HEK293 (cell line): Measurements from ENCODE around the gene MPZL1.

Experiments
- CTCF ChIA-PET: fragments of 350-600 bp; formaldehyde crosslinking; extraction: SDS; loops from one replicate; lab custom pipeline; 2021; ENCODE audit warnings: antibody characterized with exemption; lab: Yijun Ruan, JAX
- POLR2A ChIA-PET: fragments of 300-600 bp; formaldehyde crosslinking; extraction: SDS; loops from one replicate; lab custom pipeline; 2020; ENCODE audit warnings: antibody characterized with exemption, inconsistent platforms; lab: Yijun Ruan, JAX
- H3K27ac ChIP-seq: fragments of 200-500 bp; sonication (Bioruptor generic); 2 replicates; pipeline ENCODE4 v1.5.1; 2014; ENCODE audit warnings: low read depth, low read length, control low read depth, inconsistent platforms; ENCODE audit errors: extremely low read depth
- H3K36me3 ChIP-seq, 2 experiments: fragments of 200-500 bp in 1 of 2; sonication (Bioruptor generic) in 1 of 2; 1 replicate in 1 of 2; 2 replicates in 1 of 2; pipeline ENCODE4 v1.5.1; 2014 to 2017; ENCODE audit warnings: inconsistent platforms in 2 of 2, low read length in 2 of 2; ENCODE audit not compliant: control insufficient read depth in 2 of 2, insufficient read depth in 1 of 2
- H3K4me1 ChIP-seq: fragments of 200-500 bp; sonication (Bioruptor generic); 2 replicates; pipeline ENCODE4 v1.5.1; 2014; ENCODE audit warnings: mild to moderate bottlenecking, low read length, inconsistent platforms; ENCODE audit not compliant: control insufficient read depth, insufficient read depth
- H3K4me3 ChIP-seq: 2 replicates; pipeline ENCODE4 v1.5.1; 2011; ENCODE audit warnings: low read depth, mild to moderate bottlenecking, control low read depth, low read length, moderate library complexity
- H3K9me3 ChIP-seq: fragments of 200-500 bp; sonication (Bioruptor generic); 2 replicates; pipeline ENCODE4 v1.5.1; 2014; ENCODE audit warnings: low read depth, low read length, inconsistent platforms; ENCODE audit not compliant: control insufficient read depth, insufficient read depth
- BCL11A ChIP-seq: fragments of 450-650 bp; formaldehyde crosslinking; IDR thresholded peaks from 2 replicates; pipeline ENCODE4 v1.5.1; 2016; ENCODE audit warnings: low read depth, missing biosample characterization, missing genetic modification characterization
- GLIS1 ChIP-seq: fragments of 450-650 bp; formaldehyde crosslinking; IDR thresholded peaks from 2 replicates; pipeline ENCODE4 v1.5.1; 2016; ENCODE audit warnings: missing biosample characterization, missing genetic modification characterization
- HOXA7 ChIP-seq: sonication (generic); formaldehyde crosslinking; IDR thresholded peaks from 2 replicates; pipeline ENCODE4 v1.8.1; 2022; ENCODE audit warnings: missing genetic modification reagents, borderline replicate concordance
- SCRT2 ChIP-seq: fragments of 450-650 bp; formaldehyde crosslinking; IDR thresholded peaks from 2 replicates; pipeline ENCODE4 v1.5.1; 2016; ENCODE audit warnings: missing biosample characterization, missing genetic modification characterization
- SP2 ChIP-seq: fragments of 450-650 bp; formaldehyde crosslinking; IDR thresholded peaks from 2 replicates; pipeline ENCODE4 v1.5.1; 2016; ENCODE audit warnings: missing biosample characterization, missing genetic modification characterization
- SP3 ChIP-seq: fragments of 450-650 bp; formaldehyde crosslinking; IDR thresholded peaks from 2 replicates; pipeline ENCODE4 v1.5.1; 2016; ENCODE audit warnings: missing biosample characterization, missing genetic modification characterization
- WT1 ChIP-seq: fragments of 450-650 bp; formaldehyde crosslinking; IDR thresholded peaks from 2 replicates; pipeline ENCODE4 v1.5.1; 2016; ENCODE audit warnings: missing biosample characterization, missing genetic modification characterization
- ZBTB48 ChIP-seq: fragments of 450-650 bp; formaldehyde crosslinking; IDR thresholded peaks from 2 replicates; pipeline ENCODE4 v1.5.1; 2016; ENCODE audit warnings: missing biosample characterization, missing genetic modification characterization
- ZBTB7A ChIP-seq: fragments of 450-650 bp; formaldehyde crosslinking; IDR thresholded peaks from 2 replicates; pipeline ENCODE4 v1.5.1; 2016; ENCODE audit warnings: low read depth, missing biosample characterization, missing genetic modification characterization
- ZEB2 ChIP-seq: fragments of 450-650 bp; formaldehyde crosslinking; IDR thresholded peaks from 2 replicates; pipeline ENCODE4 v1.5.1; 2016; ENCODE audit warnings: missing biosample characterization, missing genetic modification characterization
- ZFP69B ChIP-seq: fragments of 450-650 bp; formaldehyde crosslinking; IDR thresholded peaks from 2 replicates; pipeline ENCODE4 v1.5.1; 2016; ENCODE audit warnings: missing biosample characterization, missing genetic modification characterization
- ZNF155 ChIP-seq: fragments of 450-650 bp; formaldehyde crosslinking; IDR thresholded peaks from 2 replicates; pipeline ENCODE4 v1.5.1; 2016; ENCODE audit warnings: missing biosample characterization, missing genetic modification characterization
- ZNF335 ChIP-seq: fragments of 450-650 bp; formaldehyde crosslinking; conservative IDR thresholded peaks from 2 replicates; pipeline ENCODE4 v1.5.1; 2016; ENCODE audit warnings: missing biosample characterization, missing genetic modification characterization
- ZNF416 ChIP-seq: fragments of 450-650 bp; formaldehyde crosslinking; IDR thresholded peaks from 2 replicates; pipeline ENCODE4 v1.5.1; 2016; ENCODE audit warnings: missing biosample characterization, missing genetic modification characterization
- ZNF501 ChIP-seq: fragments of 450-650 bp; formaldehyde crosslinking; IDR thresholded peaks from 2 replicates; pipeline ENCODE4 v1.5.1; 2016; ENCODE audit warnings: missing biosample characterization, missing genetic modification characterization
- ZNF561 ChIP-seq: fragments of 450-650 bp; IDR thresholded peaks from 2 replicates; pipeline ENCODE4 v1.5.1; 2018; ENCODE audit warnings: missing biosample characterization, missing genetic modification characterization, borderline replicate concordance
- ZNF621 ChIP-seq: fragments of 450-650 bp; formaldehyde crosslinking; IDR thresholded peaks from 2 replicates; pipeline ENCODE4 v1.5.1; 2017; ENCODE audit warnings: missing biosample characterization, missing genetic modification characterization
- ZNF624 ChIP-seq: fragments of 450-650 bp; formaldehyde crosslinking; IDR thresholded peaks from 2 replicates; pipeline ENCODE4 v1.5.1; 2017; ENCODE audit warnings: missing biosample characterization, missing genetic modification characterization
- ZNF660 ChIP-seq: fragments of 450-650 bp; IDR thresholded peaks from 2 replicates; pipeline ENCODE4 v1.5.1; 2018; ENCODE audit warnings: missing biosample characterization, mild to moderate bottlenecking, missing genetic modification characterization
- ZNF785 ChIP-seq: fragments of 450-650 bp; formaldehyde crosslinking; IDR thresholded peaks from 2 replicates; pipeline ENCODE4 v1.5.1; 2016; ENCODE audit warnings: missing biosample characterization, missing genetic modification characterization
- ZNF791 ChIP-seq: fragments of 450-650 bp; formaldehyde crosslinking; IDR thresholded peaks from 2 replicates; pipeline ENCODE4 v1.5.1; 2016; ENCODE audit warnings: missing biosample characterization, missing genetic modification characterization
- ZNF843 ChIP-seq: fragments of 450-650 bp; formaldehyde crosslinking; IDR thresholded peaks from 2 replicates; pipeline ENCODE4 v1.5.1; 2016; ENCODE audit warnings: missing biosample characterization, missing genetic modification characterization
- ZXDB ChIP-seq: fragments of 450-650 bp; formaldehyde crosslinking; IDR thresholded peaks from 2 replicates; pipeline ENCODE4 v1.5.1; 2016; ENCODE audit warnings: missing biosample characterization, missing genetic modification characterization
- TF ChIP-seq, protein P1 (sequence below): fragments of 450-650 bp; formaldehyde crosslinking; conservative IDR thresholded peaks from 2 replicates; pipeline ENCODE4 v1.5.1; 2016; ENCODE audit warnings: low read depth, missing biosample characterization, missing genetic modification characterization
- TF ChIP-seq, protein P2 (sequence below): fragments of 450-650 bp; formaldehyde crosslinking; IDR thresholded peaks from 2 replicates; pipeline ENCODE4 v1.5.1; 2016; ENCODE audit warnings: missing biosample characterization, missing genetic modification characterization, low read depth
- TF ChIP-seq, protein P3 (sequence below): fragments of 450-650 bp; formaldehyde crosslinking; IDR thresholded peaks from 2 replicates; pipeline ENCODE4 v1.5.1; 2016; ENCODE audit warnings: missing biosample characterization, missing genetic modification characterization
- TF ChIP-seq, protein P4 (sequence below): sonication (generic); formaldehyde crosslinking; IDR thresholded peaks from 2 replicates; pipeline ENCODE4 v1.8.1; 2022; ENCODE audit warnings: mild to moderate bottlenecking, moderate library complexity, missing genetic modification reagents
- TF ChIP-seq, protein P5 (sequence below): fragments of 450-650 bp; formaldehyde crosslinking; IDR thresholded peaks from 2 replicates; pipeline ENCODE4 v1.5.1; 2016; ENCODE audit warnings: missing biosample characterization, missing genetic modification characterization
- TF ChIP-seq, protein P6 (sequence below): fragments of 450-650 bp; formaldehyde crosslinking; IDR thresholded peaks from 2 replicates; pipeline ENCODE4 v1.5.1; 2016; ENCODE audit warnings: missing biosample characterization, missing genetic modification characterization

The MPZL1 gene

DNA sequence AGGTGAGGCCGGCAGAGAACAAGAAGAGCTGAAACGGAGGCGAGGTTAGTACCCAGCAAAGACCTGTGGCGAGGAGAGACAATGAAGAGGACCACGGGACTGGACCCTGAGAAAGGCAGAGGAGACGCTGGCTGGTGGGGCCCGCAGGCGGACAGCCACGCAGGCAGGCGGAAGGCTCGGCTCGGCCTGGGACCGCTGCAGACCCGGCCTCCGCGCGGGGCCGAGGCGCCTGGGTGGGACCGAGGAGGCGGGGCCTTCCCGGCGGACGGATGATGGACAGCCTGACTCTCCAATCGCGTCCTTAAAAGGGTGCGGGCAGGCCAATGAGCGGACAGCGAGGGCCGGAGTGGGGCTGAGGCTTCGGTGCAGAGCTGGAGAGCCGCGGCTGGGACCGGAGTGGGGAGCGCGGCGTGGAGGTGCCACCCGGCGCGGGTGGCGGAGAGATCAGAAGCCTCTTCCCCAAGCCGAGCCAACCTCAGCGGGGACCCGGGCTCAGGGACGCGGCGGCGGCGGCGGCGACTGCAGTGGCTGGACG lies at the start of gene MPZL1:
Gene MPZL1 (plus strand): TSS at position 366 of the 535 bp plus-strand sequence. CDS start 170 bp downstream, outside the sequence.
- ChIA-PET CTCF (interaction anchor here (1.0 kb wide), 1 partner anchor 361 kb away, joined by 4 read pairs; no protein-coding TSS in a partner anchor), POLR2A (interaction anchor here (0.5 to 1.0 kb wide), 5 partner anchors 41 to 415 kb away, joined by 3 read pairs; partner anchors contain the start of genes CREG1 and GPR161)
- no peaks in the 10 kb centered on the region for H3K9me3 ChIP-seq
- peak within 1 kb of the TSS; percentile 90 for H3K4me3 ChIP-seq
- H3K27ac ChIP-seq: peak within 1 kb of the TSS; percentile 73
- H3K4me1 ChIP-seq: peaks cover 5% of the 10 kb centered on the region
- H3K36me3 ChIP-seq: no peaks in the 10 kb centered on the region
- TF ChIP-seq, protein P1, sequence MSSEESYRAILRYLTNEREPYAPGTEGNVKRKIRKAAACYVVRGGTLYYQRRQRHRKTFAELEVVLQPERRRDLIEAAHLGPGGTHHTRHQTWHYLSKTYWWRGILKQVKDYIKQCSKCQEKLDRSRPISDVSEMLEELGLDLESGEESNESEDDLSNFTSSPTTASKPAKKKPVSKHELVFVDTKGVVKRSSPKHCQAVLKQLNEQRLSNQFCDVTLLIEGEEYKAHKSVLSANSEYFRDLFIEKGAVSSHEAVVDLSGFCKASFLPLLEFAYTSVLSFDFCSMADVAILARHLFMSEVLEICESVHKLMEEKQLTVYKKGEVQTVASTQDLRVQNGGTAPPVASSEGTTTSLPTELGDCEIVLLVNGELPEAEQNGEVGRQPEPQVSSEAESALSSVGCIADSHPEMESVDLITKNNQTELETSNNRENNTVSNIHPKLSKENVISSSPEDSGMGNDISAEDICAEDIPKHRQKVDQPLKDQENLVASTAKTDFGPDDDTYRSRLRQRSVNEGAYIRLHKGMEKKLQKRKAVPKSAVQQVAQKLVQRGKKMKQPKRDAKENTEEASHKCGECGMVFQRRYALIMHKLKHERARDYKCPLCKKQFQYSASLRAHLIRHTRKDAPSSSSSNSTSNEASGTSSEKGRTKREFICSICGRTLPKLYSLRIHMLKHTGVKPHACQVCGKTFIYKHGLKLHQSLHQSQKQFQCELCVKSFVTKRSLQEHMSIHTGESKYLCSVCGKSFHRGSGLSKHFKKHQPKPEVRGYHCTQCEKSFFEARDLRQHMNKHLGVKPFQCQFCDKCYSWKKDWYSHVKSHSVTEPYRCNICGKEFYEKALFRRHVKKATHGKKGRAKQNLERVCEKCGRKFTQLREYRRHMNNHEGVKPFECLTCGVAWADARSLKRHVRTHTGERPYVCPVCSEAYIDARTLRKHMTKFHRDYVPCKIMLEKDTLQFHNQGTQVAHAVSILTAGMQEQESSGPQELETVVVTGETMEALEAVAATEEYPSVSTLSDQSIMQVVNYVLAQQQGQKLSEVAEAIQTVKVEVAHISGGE (tag by site-specific recombination): peak; percentile 45
- TF ChIP-seq ZNF335 (tag by site-specific recombination) (peak; percentile 50; the same call in 1 of the 2 replicates), WT1 (no peak), ZNF791 (tag by site-specific recombination) (no peak), ZNF416 (tag by site-specific recombination) (no peak), ZNF501 (tag by site-specific recombination) (peak; percentile 11; the same call in 1 of the 2 replicates), ZBTB7A (tag by site-specific recombination) (no peak), HOXA7 (CRISPR knock-in tag) (no peak), ZNF561 (tag by site-specific recombination) (0 out of 2 replicates have a peak, but pooled peaks have one; percentile 9), ZNF843 (tag by site-specific recombination) (no peak), ZNF621 (tag by site-specific recombination) (no peak), ZNF785 (tag by site-specific recombination) (peak; percentile 13; the same call in 1 of the 2 replicates), ZNF155 (tag by site-specific recombination) (no peak), ZNF624 (tag by site-specific recombination) (no peak), GLIS1 (tag by site-specific recombination) (0 out of 2 replicates have a peak, but pooled peaks have one; percentile 23), SP2 (tag by site-specific recombination) (peak; percentile 97), SP3 (tag by site-specific recombination) (peak; percentile 69), ZFP69B (peak; percentile 99), ZXDB (tag by site-specific recombination) (0 out of 2 replicates have a peak, but pooled peaks have one; percentile 50), ZBTB48 (no peak), SCRT2 (tag by site-specific recombination) (0 out of 2 replicates have a peak, but pooled peaks have one; percentile 32), ZEB2 (peak; percentile 28; the same call in 1 of the 2 replicates), ZNF660 (tag by site-specific recombination) (no peak), BCL11A (tag by site-specific recombination) (no peak)
- TF ChIP-seq, protein P2, sequence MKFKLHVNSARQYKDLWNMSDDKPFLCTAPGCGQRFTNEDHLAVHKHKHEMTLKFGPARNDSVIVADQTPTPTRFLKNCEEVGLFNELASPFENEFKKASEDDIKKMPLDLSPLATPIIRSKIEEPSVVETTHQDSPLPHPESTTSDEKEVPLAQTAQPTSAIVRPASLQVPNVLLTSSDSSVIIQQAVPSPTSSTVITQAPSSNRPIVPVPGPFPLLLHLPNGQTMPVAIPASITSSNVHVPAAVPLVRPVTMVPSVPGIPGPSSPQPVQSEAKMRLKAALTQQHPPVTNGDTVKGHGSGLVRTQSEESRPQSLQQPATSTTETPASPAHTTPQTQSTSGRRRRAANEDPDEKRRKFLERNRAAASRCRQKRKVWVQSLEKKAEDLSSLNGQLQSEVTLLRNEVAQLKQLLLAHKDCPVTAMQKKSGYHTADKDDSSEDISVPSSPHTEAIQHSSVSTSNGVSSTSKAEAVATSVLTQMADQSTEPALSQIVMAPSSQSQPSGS (tag by site-specific recombination): no peak
- TF ChIP-seq, protein P3, sequence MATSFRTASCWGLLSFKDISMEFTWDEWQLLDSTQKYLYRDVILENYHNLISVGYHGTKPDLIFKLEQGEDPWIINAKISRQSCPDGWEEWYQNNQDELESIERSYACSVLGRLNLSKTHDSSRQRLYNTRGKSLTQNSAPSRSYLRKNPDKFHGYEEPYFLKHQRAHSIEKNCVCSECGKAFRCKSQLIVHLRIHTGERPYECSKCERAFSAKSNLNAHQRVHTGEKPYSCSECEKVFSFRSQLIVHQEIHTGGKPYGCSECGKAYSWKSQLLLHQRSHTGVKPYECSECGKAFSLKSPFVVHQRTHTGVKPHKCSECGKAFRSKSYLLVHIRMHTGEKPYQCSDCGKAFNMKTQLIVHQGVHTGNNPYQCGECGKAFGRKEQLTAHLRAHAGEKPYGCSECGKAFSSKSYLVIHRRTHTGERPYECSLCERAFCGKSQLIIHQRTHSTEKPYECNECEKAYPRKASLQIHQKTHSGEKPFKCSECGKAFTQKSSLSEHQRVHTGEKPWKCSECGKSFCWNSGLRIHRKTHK (tag by site-specific recombination): no peak
- TF ChIP-seq, protein P4, sequence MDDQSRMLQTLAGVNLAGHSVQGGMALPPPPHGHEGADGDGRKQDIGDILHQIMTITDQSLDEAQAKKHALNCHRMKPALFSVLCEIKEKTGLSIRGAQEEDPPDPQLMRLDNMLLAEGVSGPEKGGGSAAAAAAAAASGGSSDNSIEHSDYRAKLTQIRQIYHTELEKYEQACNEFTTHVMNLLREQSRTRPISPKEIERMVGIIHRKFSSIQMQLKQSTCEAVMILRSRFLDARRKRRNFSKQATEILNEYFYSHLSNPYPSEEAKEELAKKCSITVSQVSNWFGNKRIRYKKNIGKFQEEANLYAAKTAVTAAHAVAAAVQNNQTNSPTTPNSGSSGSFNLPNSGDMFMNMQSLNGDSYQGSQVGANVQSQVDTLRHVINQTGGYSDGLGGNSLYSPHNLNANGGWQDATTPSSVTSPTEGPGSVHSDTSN (CRISPR knock-in tag): peak; percentile 100
- TF ChIP-seq, protein P5, sequence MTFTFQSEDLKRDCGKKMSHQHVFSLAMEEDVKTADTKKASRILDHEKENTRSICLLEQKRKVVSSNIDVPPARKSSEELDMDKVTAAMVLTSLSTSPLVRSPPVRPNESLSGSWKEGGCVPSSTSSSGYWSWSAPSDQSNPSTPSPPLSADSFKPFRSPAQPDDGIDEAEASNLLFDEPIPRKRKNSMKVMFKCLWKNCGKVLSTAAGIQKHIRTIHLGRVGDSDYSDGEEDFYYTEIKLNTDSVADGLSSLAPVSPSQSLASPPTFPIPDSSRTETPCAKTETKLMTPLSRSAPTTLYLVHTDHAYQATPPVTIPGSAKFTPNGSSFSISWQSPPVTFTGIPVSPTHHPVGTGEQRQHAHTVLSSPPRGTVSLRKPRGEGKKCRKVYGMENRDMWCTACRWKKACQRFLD: no peak
- TF ChIP-seq, protein P6, sequence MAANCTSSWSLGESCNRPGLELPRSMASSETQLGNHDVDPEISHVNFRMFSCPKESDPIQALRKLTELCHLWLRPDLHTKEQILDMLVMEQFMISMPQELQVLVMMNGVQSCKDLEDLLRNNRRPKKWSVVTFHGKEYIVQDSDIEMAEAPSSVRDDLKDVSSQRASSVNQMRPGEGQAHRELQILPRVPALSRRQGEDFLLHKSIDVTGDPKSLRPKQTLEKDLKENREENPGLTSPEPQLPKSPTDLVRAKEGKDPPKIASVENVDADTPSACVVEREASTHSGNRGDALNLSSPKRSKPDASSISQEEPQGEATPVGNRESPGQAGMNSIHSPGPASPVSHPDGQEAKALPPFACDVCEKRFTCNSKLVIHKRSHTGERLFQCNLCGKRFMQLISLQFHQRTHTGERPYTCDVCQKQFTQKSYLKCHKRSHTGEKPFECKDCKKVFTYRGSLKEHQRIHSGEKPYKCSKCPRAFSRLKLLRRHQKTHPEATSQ: peak; percentile 7; the same call in 1 of the 2 replicates
